AG10803 (cell line): ENCODE measurements around the gene PADI4.
A peak's percentile ranks its signal among the peaks of the same experiment; 100 is the strongest.
"Not testable (repeated sequence)": the region's sequence is repeated elsewhere in the genome, so short reads cannot be mapped to it uniquely, and the experiment has no call there.

Source experiments
- DNase-seq: peaks from one replicate; pipeline ENCODE4 v3.0.0; 2010; ENCODE audit warnings: low read depth
- H3K4me3 ChIP-seq: 2 replicates; pipeline ENCODE4 v1.5.1; 2011; ENCODE audit warnings: mild to moderate bottlenecking, low read length, control low read depth
- CTCF ChIP-seq: conservative IDR thresholded peaks from 2 replicates; pipeline ENCODE4 v1.5.1; 2011; ENCODE audit warnings: mild to moderate bottlenecking, low read length, control low read depth, inconsistent platforms

Gene PADI4

GRCh38 chr1:17339521-17339920 is 31.5 kb downstream of the PADI4 start:
- no peak for DNase-seq
- H3K4me3 ChIP-seq = no peak overlapping the region
- no peak for TF ChIP-seq CTCF

DNA sequence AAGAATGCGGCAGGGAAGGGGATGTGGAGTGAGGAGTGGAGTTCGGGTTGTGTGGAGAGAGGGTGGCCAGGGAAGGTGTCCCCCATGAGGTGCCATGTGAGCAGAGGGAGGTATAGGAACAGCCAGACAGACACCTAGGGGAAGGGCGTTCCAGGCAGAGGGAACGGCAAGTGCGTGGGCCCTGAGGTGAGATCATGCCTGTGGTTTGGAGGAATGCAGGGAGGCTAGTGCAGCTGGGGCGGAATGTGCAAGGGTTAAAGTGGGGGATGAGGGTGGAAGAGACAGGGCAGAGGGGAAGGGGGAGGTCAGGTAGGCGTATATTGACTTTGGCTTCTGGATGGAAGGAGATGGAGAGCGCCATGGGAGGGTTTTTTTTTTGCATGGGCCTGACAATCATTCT is 32.4 kb downstream of the PADI4 start:
- no peak for TF ChIP-seq CTCF
- H3K4me3 ChIP-seq = no peak overlapping the region
- no peak for DNase-seq

GRCh38 chr1:17342014-17342441 is 34.0 kb downstream of the PADI4 start:
- H3K4me3 ChIP-seq = no peak overlapping the region
- DNase-seq = no peak
- no peak for TF ChIP-seq CTCF

DNA sequence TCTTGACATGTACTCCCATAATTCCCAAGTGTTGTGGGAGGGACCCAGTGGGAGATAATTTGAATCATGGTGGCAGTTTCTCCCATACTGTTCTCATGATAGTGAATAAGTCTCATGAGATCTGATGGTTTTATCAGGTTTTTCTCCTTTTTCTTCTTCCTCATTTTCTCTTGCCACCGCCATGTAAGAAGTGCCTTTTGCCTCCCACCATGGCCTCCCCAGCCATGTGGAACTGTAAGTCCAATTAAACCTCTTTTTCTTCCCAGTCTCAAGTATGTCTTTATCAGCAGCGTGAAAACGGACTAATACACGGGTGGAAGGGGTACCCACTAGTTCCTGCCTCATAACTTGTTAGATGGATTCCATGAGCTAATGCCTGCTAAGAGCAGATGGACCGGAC is 37.5 kb downstream of the PADI4 start:
- DNase-seq, H3K4me3 ChIP-seq: not testable (repeated sequence)

DNA sequence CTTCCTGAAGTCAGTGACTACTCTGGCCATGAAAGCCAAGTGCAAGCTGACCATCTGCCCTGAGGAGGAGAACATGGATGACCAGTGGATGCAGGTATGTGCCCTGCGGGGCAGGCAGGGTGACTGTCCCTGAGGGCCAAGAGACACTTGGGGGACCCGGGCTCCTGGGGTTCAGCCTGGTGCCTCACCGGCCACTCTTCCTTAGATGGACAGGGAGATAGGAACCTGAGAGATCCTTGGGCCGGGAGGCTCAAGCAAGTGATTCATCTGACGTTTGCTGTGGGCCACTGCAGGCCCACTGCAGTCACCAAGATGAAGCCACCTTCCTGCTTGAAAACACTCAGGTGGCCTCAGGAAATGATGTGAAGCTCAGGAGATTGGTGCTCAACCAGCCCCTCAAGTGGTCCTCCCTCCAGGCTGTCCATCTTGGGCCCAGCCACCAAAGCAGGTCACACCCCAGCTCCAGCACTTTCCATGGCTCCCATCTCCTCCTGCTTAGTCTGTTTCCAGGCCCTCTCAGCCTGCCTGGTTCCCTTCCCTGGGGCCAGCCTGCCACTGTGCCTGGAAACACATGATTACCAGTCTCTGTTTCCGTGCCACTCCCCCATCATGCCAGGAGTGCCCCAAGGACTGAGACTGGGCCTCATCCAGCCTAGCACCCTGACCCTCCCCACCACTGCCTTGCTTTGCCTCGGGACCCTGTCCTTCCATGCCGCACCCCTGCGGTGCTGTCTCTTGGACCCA is 38.2 kb downstream of the PADI4 start:
- DNase-seq = no peak
- no peak for TF ChIP-seq CTCF
- no peak overlapping the region for H3K4me3 ChIP-seq

DNA sequence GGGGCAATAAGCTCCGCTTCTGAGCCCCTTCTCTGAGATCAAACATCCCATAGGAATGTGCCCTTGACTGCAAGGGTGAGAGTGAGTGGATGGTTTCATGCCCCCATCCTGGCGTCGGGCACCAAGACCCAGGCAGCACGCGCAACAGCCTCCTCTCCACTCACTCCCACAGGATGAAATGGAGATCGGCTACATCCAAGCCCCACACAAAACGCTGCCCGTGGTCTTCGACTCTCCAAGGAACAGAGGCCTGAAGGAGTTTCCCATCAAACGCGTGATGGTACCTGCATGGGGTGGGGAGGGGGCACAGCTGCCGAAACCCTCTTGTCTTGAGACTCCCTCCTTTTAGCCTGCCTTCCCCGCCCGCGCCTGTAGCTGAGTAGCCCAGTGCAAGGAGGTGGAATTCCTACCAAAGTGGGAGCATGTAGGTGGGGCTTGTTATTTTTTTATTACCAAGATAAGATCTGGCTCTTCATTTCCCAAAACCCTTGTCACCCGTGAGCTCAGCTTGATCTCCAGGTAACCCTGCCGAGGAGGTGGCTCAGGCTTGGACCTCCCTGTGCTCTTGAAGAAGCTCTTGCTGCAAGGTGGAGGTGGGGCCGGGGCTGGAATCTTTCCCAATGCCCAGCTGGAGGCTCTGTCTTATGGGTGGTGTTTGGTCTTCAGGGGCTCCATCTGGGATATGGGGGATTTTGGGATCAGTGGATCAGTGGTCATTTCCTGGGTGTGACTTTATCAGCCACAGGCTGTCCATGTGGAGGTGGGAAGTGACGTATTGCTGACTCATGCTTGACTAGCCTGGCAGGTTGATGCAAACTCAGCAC is 40.0 kb downstream of the PADI4 start:
- no peak overlapping the region for H3K4me3 ChIP-seq
- peak; percentile 15 for DNase-seq
- no peak for TF ChIP-seq CTCF

DNA sequence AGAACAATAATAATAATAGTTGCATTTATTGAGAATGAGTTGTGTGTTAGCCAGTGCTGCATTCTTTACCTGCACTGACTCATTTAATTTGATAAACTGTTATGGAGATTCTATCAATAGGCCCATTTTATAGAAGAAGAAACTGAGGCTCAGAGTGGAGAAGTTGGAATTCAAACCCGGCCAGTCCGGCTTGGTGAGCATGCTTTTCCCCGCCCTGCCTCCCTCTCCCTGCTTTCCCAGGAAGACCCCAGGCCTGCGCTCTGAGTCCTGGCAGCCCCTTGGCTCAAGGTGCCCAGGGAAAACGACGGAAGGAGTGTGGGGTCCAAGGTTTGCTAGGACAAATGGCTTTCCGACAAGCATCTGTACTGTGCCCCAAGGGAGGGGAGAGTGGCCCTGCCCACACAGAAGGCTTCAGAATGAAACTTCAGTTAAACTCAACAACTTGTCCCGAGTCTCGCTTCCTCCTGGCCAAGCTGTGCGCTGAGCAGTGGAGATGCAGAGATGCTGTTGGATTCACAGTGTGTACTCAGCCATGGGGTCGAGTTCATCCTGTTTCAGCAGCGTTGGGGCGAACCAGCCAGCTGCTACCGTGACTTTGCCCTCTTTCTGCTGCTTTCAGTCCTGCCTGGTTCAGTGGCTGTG is 40.7 kb downstream of the PADI4 start:
- no peak for DNase-seq
- H3K4me3 ChIP-seq = no peak overlapping the region
- no peak for TF ChIP-seq CTCF
